ENCODE measurements around the gene ZNF239. TPM values are rescaled to one million over a fixed set of nuclear protein-coding genes. Genes with fewer than 3 reads are reported as not detected.
A peak's percentile ranks its signal among the peaks of the same experiment; 100 is the strongest.

ZNF239 gene
- total and polyA plus RNA-seq, 2 of the 8 experiments (the other 6 are each of a cell fraction or from before 2014, with no cell fraction given): 2.4 to 11.4 TPM

GRCh38 chr10:43607199-43607573 lies 32.8 kb upstream of the ZNF239 start:
- POLR2A ChIA-PET (ENCODE audit: partially characterized antibody): interaction anchor here (0.9 to 1.0 kb wide), 2 partner anchors 16 to 40 kb away, joined by 3 to 4 read pairs; no protein-coding TSS in a partner anchor
- H3K9ac ChIP-seq (replicated peaks in 1 of 4; ENCODE audit: extremely low read depth in 1 of 4, low read depth in 3 of 4, low read length in 3 of 4): 0 out of 7 replicates have a peak overlapping the region, but pooled peaks of 1 of the 4 experiments have one; percentile 29
- WGBS, 2 experiments (ENCODE audit: extremely low coverage in 1 of 2, insufficient coverage in 1 of 2, insufficient read length in 1 of 2, insufficient replicate concordance in 2 of 2, low coverage in 1 of 2, low lambda C conversion rate in 2 of 2, missing lambda C conversion rate in 1 of 2): 90% methylated on average over 10 of the region's 10 CpGs; no CpG with 5 or more reads in 1 of the 2 experiments

More at GRCh38 chr10:43607199-43607573, 32.8 kb upstream of the ZNF239 start:
- Histone ChIP-seq H2BK5ac (ENCODE audit: low read depth, low read length) (no peak overlapping the region), H3K27ac (ENCODE audit: low read depth, low read length) (no peak overlapping the region), H3K36me3 (ENCODE audit: control insufficient read depth in 2 of 4, insufficient read depth in 4 of 4, low read length in 3 of 4) (peaks cover 0 to 3% (median 1%) of the 10 kb centered on the region in 4 experiments; a peak in 4 of 8 replicates), H2BK12ac (ENCODE audit: low read depth, low read length) (no peak overlapping the region), H2AFZ (ENCODE audit: low read length) (peak overlapping the region; percentile 18; the same call in 1 of the 2 replicates), H2BK120ac (replicated peaks; ENCODE audit: low read depth, low read length) (no peak overlapping the region), H3K56ac (replicated peaks; ENCODE audit: insufficient read length, low read depth, low read length) (no peak overlapping the region), H3K4me3 (ENCODE audit: extremely low read depth in 1 of 4, insufficient read depth in 2 of 4, low read depth in 3 of 4, low read length in 4 of 4) (peak overlapping the region; percentile 47 to 69 (median 53); a peak in 7 of 8 replicates), H3K23me2 (ENCODE audit: low read depth, low read length) (no peaks in the 10 kb centered on the region; the same call in 1 of the 2 replicates), H3K23ac (ENCODE audit: insufficient read length) (no peak overlapping the region), H3K79me2 (ENCODE audit: control insufficient read depth in 1 of 2, insufficient read depth in 2 of 2, low read length in 2 of 2) (no peaks in the 10 kb centered on the region), H3K4me2 (ENCODE audit: insufficient read depth in 1 of 2, low read depth in 2 of 2, low read length in 2 of 2) (peak overlapping the region; percentile 64 to 76), H3K4me1 (replicated peaks in 1 of 4; ENCODE audit: control insufficient read depth in 3 of 4, insufficient read depth in 4 of 4, low read length in 3 of 4) (peaks cover 0 to 2% (median 0%) of the 10 kb centered on the region in 4 experiments; a peak in 1 of 7 replicates), H4K20me1 (replicated peaks in 1 of 2; ENCODE audit: control insufficient read depth in 1 of 2, insufficient read depth in 2 of 2, low read length in 2 of 2) (no peaks in the 10 kb centered on the region), H2BK20ac (ENCODE audit: low read length) (no peak overlapping the region), H3K9me3 (ENCODE audit: insufficient read depth in 2 of 2, low read depth in 1 of 2, low read length in 1 of 2) (peaks cover 2 to 5% of the 10 kb centered on the region in 2 experiments; a peak in 2 of 4 replicates), H3K14ac (ENCODE audit: insufficient read length) (no peak overlapping the region), H3K27me3 (replicated peaks in 1 of 4; ENCODE audit: control insufficient read depth in 3 of 4, extremely low read depth in 1 of 4, insufficient read depth in 3 of 4, low read length in 3 of 4) (peaks cover 0 to 5% (median 2%) of the 10 kb centered on the region in 4 experiments; a peak in 2 of 7 replicates), H3K18ac (ENCODE audit: extremely low read depth, low read length) (0 out of 2 replicates have a peak overlapping the region, but pooled peaks have one; percentile 75), H4K91ac (replicated peaks; ENCODE audit: insufficient read length, low read length) (no peak overlapping the region), H4K5ac (ENCODE audit: insufficient read length, low read depth, low read length) (no peak overlapping the region), H2BK15ac (ENCODE audit: low read length) (no peak overlapping the region), H3K4ac (replicated peaks; ENCODE audit: insufficient read length, low read depth, low read length) (no peak overlapping the region), H3K79me1 (ENCODE audit: low read depth, low read length) (no peaks in the 10 kb centered on the region), H2AK5ac (ENCODE audit: low read depth, low read length) (no peak overlapping the region), H4K8ac (ENCODE audit: extremely low read depth, insufficient read depth, low read length) (no peak overlapping the region)
- TF ChIP-seq MAX (IDR thresholded peaks at IDR 0.05) (no peak), PHF8 (conservative IDR thresholded peaks at IDR 0.05; ENCODE audit: low read depth, low read length) (no peak), NRF1 (IDR thresholded peaks at IDR 0.05; ENCODE audit: low read depth, low read length) (no peak), TCF12 (IDR thresholded peaks at IDR 0.05; ENCODE audit: low read depth, low read length) (no peak), ATF3 (IDR thresholded peaks at IDR 0.05; ENCODE audit: insufficient read depth, low read depth, low read length) (no peak), HDAC6 (IDR thresholded peaks at IDR 0.05; ENCODE audit: low read depth, low read length) (no peak)
- TF ChIP-seq, protein P1, sequence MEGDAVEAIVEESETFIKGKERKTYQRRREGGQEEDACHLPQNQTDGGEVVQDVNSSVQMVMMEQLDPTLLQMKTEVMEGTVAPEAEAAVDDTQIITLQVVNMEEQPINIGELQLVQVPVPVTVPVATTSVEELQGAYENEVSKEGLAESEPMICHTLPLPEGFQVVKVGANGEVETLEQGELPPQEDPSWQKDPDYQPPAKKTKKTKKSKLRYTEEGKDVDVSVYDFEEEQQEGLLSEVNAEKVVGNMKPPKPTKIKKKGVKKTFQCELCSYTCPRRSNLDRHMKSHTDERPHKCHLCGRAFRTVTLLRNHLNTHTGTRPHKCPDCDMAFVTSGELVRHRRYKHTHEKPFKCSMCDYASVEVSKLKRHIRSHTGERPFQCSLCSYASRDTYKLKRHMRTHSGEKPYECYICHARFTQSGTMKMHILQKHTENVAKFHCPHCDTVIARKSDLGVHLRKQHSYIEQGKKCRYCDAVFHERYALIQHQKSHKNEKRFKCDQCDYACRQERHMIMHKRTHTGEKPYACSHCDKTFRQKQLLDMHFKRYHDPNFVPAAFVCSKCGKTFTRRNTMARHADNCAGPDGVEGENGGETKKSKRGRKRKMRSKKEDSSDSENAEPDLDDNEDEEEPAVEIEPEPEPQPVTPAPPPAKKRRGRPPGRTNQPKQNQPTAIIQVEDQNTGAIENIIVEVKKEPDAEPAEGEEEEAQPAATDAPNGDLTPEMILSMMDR (IDR thresholded peaks at IDR 0.05; ENCODE audit: control extremely low read depth in 1 of 3, insufficient read depth in 1 of 3, low read depth in 1 of 3, low read length in 3 of 3): no peak
- DNase-seq (ENCODE audit: low read depth in 1 of 2, low spot score in 2 of 2) (no peak), FAIRE-seq (no peak)
- CTCF ChIA-PET (ENCODE audit: partially characterized antibody): no interaction called here
